HCT116 (cell line): Measurements from ENCODE around the gene P2RY12. TPM values are rescaled to one million over a fixed set of nuclear protein-coding genes. Genes with fewer than 3 reads are reported as not detected.

ENCODE experiments used
- ATAC-seq: fragments of 200-7000 bp; cut with Tn5 transposase; 2 replicates; pipeline ENCODE4 v1.9.1; 2020; ENCODE audit warnings: mild to moderate bottlenecking, moderate library complexity
- BruUV-seq: library from RNA; stranded (reverse); fragments of 400-500 nt; replicated peaks from 2 replicates; lab custom pipeline; 2021; lab: Mats Ljungman, UMichigan
- CTCF ChIA-PET: fragments of 300-600 bp; sonication (Branson Sonifier 250); formaldehyde crosslinking; loops from one replicate; lab custom pipeline; 2021; ENCODE audit warnings: antibody characterized with exemption; lab: Charles Lee
- POLR2A ChIA-PET: fragments of 300-600, 350-600 bp; sonication (Branson Sonifier 250); formaldehyde crosslinking; loops from one replicate; lab custom pipeline; 2021; ENCODE audit warnings: antibody characterized with exemption; lab: Charles Lee
- RAD21 ChIA-PET, 2 experiments: fragments of 300-600 bp; sonication (Branson Sonifier 250); formaldehyde crosslinking; loops; one replicate each; lab custom pipeline; 2023; ENCODE audit warnings: low total read pairs in 2 of 2; ENCODE audit not compliant: uncharacterized antibody in 2 of 2, unreplicated experiment in 2 of 2, low non-redundant PET in 1 of 2; lab: Charles Lee
- DNase-seq: peaks from one replicate; pipeline ENCODE4 v3.0.0-alpha.2; 2010; ENCODE audit warnings: low read depth, low spot score
- H2AFZ ChIP-seq: fragments of 200-600 bp; shearing (Covaris generic), sonication (generic); 2 replicates; pipeline ENCODE4 v1.6.1; 2017; ENCODE audit warnings: low read depth, mixed run types, mixed read lengths, antibody characterized with exemption, low read length; ENCODE audit not compliant: poor library complexity, severe bottlenecking
- H3K27ac ChIP-seq: 2 replicates; pipeline ENCODE4 v1.5.1; 2012; ENCODE audit warnings: low read depth, low read length
- H3K27me3 ChIP-seq: fragments of 200-600 bp; sonication (generic); 2 replicates; pipeline ENCODE4 v1.6.1; 2016; ENCODE audit warnings: mixed run types, low read length, mixed read lengths; ENCODE audit not compliant: insufficient read depth
- H3K36me3 ChIP-seq, 2 experiments: fragments of 200-500 bp in 1 of 2; fragments of 200-600 bp in 1 of 2; sonication (Bioruptor generic) in 1 of 2; sonication (generic) in 1 of 2; 2 replicates each; pipeline versions ENCODE4 v1.5.1 to v1.6.1; 2014 to 2016; ENCODE audit warnings: low read length in 2 of 2, inconsistent platforms in 1 of 2, mixed read lengths in 1 of 2, mixed run types in 1 of 2; ENCODE audit not compliant: insufficient read depth in 2 of 2, control insufficient read depth in 1 of 2
- H3K4me1 ChIP-seq, 2 experiments: fragments of 200-600 bp in 1 of 2; sonication (generic) in 1 of 2; 2 replicates each; pipeline versions ENCODE4 v1.5.1 to v1.6.1; 2012 to 2017; ENCODE audit warnings: low read length in 2 of 2, inconsistent platforms in 1 of 2, mild to moderate bottlenecking in 1 of 2, mixed read lengths in 1 of 2, mixed run types in 1 of 2, moderate library complexity in 1 of 2; ENCODE audit not compliant: insufficient read depth in 2 of 2, control insufficient read depth in 1 of 2
- H3K4me2 ChIP-seq: fragments of 200-600 bp; sonication (generic); 2 replicates; pipeline ENCODE4 v1.6.1; 2017; ENCODE audit warnings: mixed run types, low read length, mixed read lengths
- H3K4me3 ChIP-seq, 2 experiments: fragments of 200-600 bp in 1 of 2; sonication (generic) in 1 of 2; replicated peaks in 1 of 2; 2 replicates each; pipeline ENCODE4 v1.5.1; 2011 to 2016; ENCODE audit warnings: low read length in 2 of 2, control low read depth in 1 of 2, low read depth in 1 of 2, mild to moderate bottlenecking in 1 of 2, mixed read lengths in 1 of 2, mixed run types in 1 of 2
- H3K79me2 ChIP-seq: fragments of 200-600 bp; sonication (generic); 2 replicates; pipeline ENCODE4 v1.6.1; 2017; ENCODE audit warnings: mild to moderate bottlenecking, mixed run types, low read length, moderate library complexity, mixed read lengths; ENCODE audit not compliant: insufficient read depth
- H3K9ac ChIP-seq: fragments of 200-600 bp; sonication (generic); 2 replicates; pipeline ENCODE4 v1.6.1; 2016; ENCODE audit warnings: low read length, mixed read lengths
- H3K9me2 ChIP-seq: fragments of 200-600 bp; sonication (generic), shearing (Covaris generic); 2 replicates; pipeline ENCODE4 v1.6.1; 2017; ENCODE audit warnings: mixed run types, mild to moderate bottlenecking, moderate library complexity; ENCODE audit not compliant: insufficient read depth
- H3K9me3 ChIP-seq, 2 experiments: fragments of 200-500 bp in 1 of 2; fragments of 200-600 bp in 1 of 2; sonication (Bioruptor generic) in 1 of 2; sonication (generic) in 1 of 2; 2 replicates each; pipeline ENCODE4 v1.6.1; 2014 to 2017; ENCODE audit warnings: low read length in 2 of 2, mixed read lengths in 2 of 2, inconsistent platforms in 1 of 2, low read depth in 1 of 2, mild to moderate bottlenecking in 1 of 2, mixed run types in 1 of 2, moderate library complexity in 1 of 2; ENCODE audit not compliant: control insufficient read depth in 1 of 2, insufficient read depth in 1 of 2
- H4K20me1 ChIP-seq: fragments of 200-600 bp; sonication (generic), shearing (Covaris generic); 2 replicates; pipeline ENCODE4 v1.6.1; 2017; ENCODE audit warnings: mixed run types, mild to moderate bottlenecking, moderate library complexity; ENCODE audit not compliant: insufficient read depth
- ATF3 ChIP-seq: IDR thresholded peaks from 2 replicates; pipeline ENCODE4 v1.6.1; 2012
- CBX3 ChIP-seq: IDR thresholded peaks from 2 replicates; pipeline ENCODE4 v1.6.1; 2012; ENCODE audit warnings: low read depth
- CEBPB ChIP-seq: IDR thresholded peaks from 2 replicates; pipeline ENCODE4 v1.6.1; 2012; ENCODE audit warnings: low read depth
- EGR1 ChIP-seq: IDR thresholded peaks from 2 replicates; pipeline ENCODE4 v1.6.1; 2012; ENCODE audit warnings: low read depth
- ELF1 ChIP-seq: IDR thresholded peaks from 2 replicates; pipeline ENCODE4 v1.6.1; 2012; ENCODE audit warnings: low read depth, borderline replicate concordance
- EZH2 ChIP-seq: fragments of 200-600 bp; sonication (generic); IDR thresholded peaks from 2 replicates; pipeline ENCODE4 v1.6.1; 2017; ENCODE audit warnings: antibody characterized with exemption, mixed run types
- EZH2phosphoT487 ChIP-seq: fragments of 200-600 bp; IDR thresholded peaks from 2 replicates; pipeline ENCODE4 v1.6.1; 2018; ENCODE audit warnings: antibody characterized with exemption, borderline replicate concordance
- FOSL1 ChIP-seq: IDR thresholded peaks from 2 replicates; pipeline ENCODE4 v1.6.1; 2012; ENCODE audit warnings: low read depth
- JUND ChIP-seq: IDR thresholded peaks from 2 replicates; pipeline ENCODE4 v1.6.1; 2012
- POLR2A ChIP-seq: IDR thresholded peaks from 2 replicates; pipeline ENCODE4 v1.7.0; 2011; ENCODE audit warnings: borderline replicate concordance; ENCODE audit not compliant: insufficient read depth, insufficient read length; ENCODE audit errors: extremely low read depth
- POLR2AphosphoS5 ChIP-seq: IDR thresholded peaks from 2 replicates; pipeline ENCODE4 v1.6.1; 2011; ENCODE audit warnings: mild to moderate bottlenecking, low read depth, low read length, moderate library complexity
- RAD21 ChIP-seq: IDR thresholded peaks from 2 replicates; pipeline ENCODE4 v1.6.1; 2012; ENCODE audit warnings: low read depth, mild to moderate bottlenecking
- SP1 ChIP-seq: IDR thresholded peaks from 2 replicates; pipeline ENCODE4 v1.6.1; 2012; ENCODE audit warnings: low read depth
- TCF7L2 ChIP-seq: IDR thresholded peaks from 2 replicates; pipeline ENCODE4 v1.7.0; 2011; ENCODE audit warnings: borderline replicate concordance, inconsistent platforms; ENCODE audit not compliant: insufficient read depth, insufficient read length; ENCODE audit errors: extremely low read depth
- intact Hi-C: fragments of 100-400 bp; cut with micrococcal nuclease; formaldehyde crosslinking; loops from 2 replicates; pipeline ENCODE4 v1.10.0; 2022
- total RNA-seq: library from RNA; stranded (reverse); gene quantifications from one replicate; pipeline ENCODE4 v1.2.1, GENCODE V29; 2021; ENCODE audit not compliant: unreplicated experiment
- TF ChIP-seq, protein P1 (sequence below): IDR thresholded peaks from 2 replicates; pipeline ENCODE4 v1.6.1; 2011; ENCODE audit warnings: mild to moderate bottlenecking, low read length, moderate library complexity; ENCODE audit not compliant: insufficient replicate concordance; ENCODE audit errors: extremely low read depth
- TF ChIP-seq, protein P2 (sequence below): IDR thresholded peaks from 2 replicates; pipeline ENCODE4 v1.6.1; 2012

Gene P2RY12
- total RNA-seq, 1 experiment from 2014 or later = not detected

GRCh38 chr3:151315846-151316245, 68.7 kb downstream of the P2RY12 start:
- Histone ChIP-seq H3K9me3 (no peaks in the 10 kb centered on the region), H3K79me2 (no peaks in the 10 kb centered on the region), H3K27ac (peak overlapping the region; percentile 66; the same call in 1 of the 2 replicates), H2AFZ (no peak overlapping the region), H3K4me3 (peak overlapping the region in 1 of 2 experiments; percentile 53; a peak in 1 of 4 replicates), H3K4me1 (peaks cover 44 to 52% of the 10 kb centered on the region in 2 experiments), H4K20me1 (no peaks in the 10 kb centered on the region), H3K9me2 (no peaks in the 10 kb centered on the region), H3K4me2 (peak overlapping the region; percentile 77), H3K9ac (peak overlapping the region; percentile 53), H3K36me3 (no peaks in the 10 kb centered on the region), H3K27me3 (no peaks in the 10 kb centered on the region)
- no TSS peak for BruUV-seq
- intact Hi-C loops = loop anchor here (1.0 kb wide), 1 partner anchor 11 kb away; no protein-coding TSS in a partner anchor
- RAD21 ChIA-PET = no interaction called here
- ATAC-seq = no peak
- TF ChIP-seq ATF3 = no peak
- TF ChIP-seq, protein P1, sequence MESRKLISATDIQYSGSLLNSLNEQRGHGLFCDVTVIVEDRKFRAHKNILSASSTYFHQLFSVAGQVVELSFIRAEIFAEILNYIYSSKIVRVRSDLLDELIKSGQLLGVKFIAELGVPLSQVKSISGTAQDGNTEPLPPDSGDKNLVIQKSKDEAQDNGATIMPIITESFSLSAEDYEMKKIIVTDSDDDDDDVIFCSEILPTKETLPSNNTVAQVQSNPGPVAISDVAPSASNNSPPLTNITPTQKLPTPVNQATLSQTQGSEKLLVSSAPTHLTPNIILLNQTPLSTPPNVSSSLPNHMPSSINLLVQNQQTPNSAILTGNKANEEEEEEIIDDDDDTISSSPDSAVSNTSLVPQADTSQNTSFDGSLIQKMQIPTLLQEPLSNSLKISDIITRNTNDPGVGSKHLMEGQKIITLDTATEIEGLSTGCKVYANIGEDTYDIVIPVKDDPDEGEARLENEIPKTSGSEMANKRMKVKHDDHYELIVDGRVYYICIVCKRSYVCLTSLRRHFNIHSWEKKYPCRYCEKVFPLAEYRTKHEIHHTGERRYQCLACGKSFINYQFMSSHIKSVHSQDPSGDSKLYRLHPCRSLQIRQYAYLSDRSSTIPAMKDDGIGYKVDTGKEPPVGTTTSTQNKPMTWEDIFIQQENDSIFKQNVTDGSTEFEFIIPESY = no peak
- no peak for TF ChIP-seq TCF7L2
- no peak for TF ChIP-seq CEBPB
- no peak for TF ChIP-seq POLR2AphosphoS5
- TF ChIP-seq EGR1 = no peak
- TF ChIP-seq, protein P2, sequence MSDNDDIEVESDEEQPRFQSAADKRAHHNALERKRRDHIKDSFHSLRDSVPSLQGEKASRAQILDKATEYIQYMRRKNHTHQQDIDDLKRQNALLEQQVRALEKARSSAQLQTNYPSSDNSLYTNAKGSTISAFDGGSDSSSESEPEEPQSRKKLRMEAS = no peak
- TF ChIP-seq POLR2A = no peak
- no peak for TF ChIP-seq EZH2
- TF ChIP-seq CBX3 = no peak
- no peak; the same call in 1 of the 2 replicates for TF ChIP-seq ELF1
- TF ChIP-seq JUND = no peak
- no peak for TF ChIP-seq FOSL1
- TF ChIP-seq SP1 = no peak
- no peak for TF ChIP-seq RAD21
- TF ChIP-seq EZH2phosphoT487 = no peak
- POLR2A ChIA-PET = interaction anchor here (1.4 kb wide), 1 partner anchor 10 kb away, joined by 9 read pairs; no protein-coding TSS in a partner anchor
- DNase-seq = no peak
- CTCF ChIA-PET = interaction anchor here (1.5 kb wide), 1 partner anchor 12 kb away, joined by 10 read pairs; no protein-coding TSS in a partner anchor
